GOT3 (cell line): ENCODE results near the gene USP31.

ENCODE experiments used
- DNase-seq: peaks from one replicate; lab custom pipeline; 2025; ENCODE audit warnings: mixed read lengths; lab: John Stamatoyannopoulos, UW

The USP31 gene

GRCh38 chr16:23061669-23062068 lies 87.6 kb downstream of the USP31 start:
- DNase-seq = no peak

GRCh38 chr16:23060458-23061320 lies 88.6 kb downstream of the USP31 start:
- no peak for DNase-seq

DNA sequence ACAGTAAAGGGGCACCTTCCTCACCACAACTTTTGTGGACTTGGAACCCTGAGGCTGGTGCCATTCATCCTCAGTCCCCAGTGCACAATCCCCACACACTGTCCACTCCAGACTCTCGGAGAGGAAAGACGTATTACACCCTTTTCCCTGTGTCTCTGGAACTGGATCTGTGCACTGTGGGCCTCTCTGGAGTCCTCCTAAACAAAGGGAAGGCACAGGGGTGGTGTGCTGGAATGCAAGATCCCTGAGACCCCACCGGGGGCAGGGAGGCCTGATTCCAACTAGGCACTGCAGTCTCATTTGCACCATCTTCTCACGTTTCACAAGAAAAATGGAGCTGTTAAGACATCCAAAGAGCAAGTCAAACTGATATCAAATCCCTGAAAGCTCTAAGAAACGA lies 89.8 kb downstream of the USP31 start:
- DNase-seq = no peak

DNA sequence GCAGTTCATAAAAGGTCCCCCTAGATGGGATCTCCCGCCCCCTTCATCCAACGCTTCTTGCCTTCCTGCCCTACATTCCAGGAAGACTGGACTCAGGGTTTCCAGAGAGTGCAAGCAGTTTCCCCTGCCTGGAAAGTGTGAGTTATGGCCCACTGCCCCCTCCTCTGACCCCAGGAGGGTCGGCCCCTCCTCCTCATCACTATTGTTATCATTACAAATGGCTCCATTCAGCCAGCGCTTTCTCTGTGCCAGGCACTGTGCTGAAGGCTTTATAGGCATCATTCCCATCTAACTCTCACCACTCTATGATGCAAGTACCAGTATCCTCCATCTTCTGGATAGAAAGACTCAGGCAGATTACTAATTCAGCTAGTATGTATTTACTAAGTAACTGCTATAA lies 90.7 kb downstream of the USP31 start:
- DNase-seq = no peak

DNA sequence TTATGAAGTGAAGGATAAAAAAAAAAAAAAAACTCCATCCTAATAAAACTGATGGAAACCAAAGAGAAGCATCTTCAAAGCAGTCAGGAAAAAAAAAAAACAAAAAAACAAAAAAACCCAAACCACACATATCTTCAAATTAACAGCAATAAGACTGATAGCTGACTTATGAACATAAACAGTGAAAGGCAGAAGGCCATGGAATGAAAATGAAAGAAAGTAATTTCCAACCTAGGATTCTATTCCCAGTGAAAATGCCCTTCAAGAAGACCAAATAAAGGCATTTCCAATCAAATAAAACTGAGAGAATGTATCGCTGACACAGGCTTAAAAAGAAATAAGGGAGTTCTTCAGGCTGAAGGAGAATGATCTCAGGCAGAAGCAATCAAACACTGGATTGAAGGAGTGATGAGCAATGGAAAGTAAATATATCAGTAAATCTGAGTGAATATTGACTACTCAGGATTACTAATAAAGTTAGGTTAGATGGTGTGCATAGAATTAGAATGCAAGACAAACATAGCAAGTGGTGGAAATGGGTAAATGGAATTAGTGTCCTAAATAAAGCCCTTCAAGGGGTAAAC lies 92.1 kb downstream of the USP31 start:
- no peak for DNase-seq

- no peak for DNase-seq
These were observed 93.8 kb downstream of the USP31 start for GRCh38 chr16:23055481-23055880.

DNA sequence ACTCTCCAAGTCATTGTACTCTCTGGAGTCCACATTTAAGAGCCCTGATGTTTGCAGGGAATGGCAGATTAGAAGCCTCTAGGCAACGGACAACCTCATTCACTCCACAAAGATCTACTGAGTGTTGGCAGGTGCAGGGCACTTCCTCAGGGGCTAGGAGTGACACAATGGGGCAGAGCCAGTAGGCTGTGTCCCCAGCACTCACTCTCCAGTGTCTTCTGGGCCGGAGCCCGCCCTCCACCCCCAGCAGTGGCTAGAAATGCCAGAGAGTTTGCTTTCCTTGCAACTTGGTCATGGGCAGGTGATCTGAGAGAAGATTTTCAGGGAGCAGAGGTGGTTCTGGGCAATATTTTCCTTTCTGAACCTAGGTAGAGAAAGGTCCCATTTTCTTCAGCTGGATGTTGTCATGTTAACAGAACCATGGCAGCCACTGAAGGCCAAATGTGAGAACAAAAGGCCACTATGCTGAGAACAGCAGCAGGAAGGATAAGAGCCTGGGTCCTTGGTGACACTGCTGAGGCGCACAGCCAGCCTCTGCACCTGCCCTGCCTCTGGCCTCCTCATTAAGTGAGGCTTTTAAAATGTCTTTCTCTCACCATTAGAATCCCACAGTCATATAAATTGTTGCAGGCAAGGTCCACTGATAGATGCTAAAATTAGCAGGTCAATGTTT lies 96.2 kb downstream of the USP31 start:
- no peak for DNase-seq

DNA sequence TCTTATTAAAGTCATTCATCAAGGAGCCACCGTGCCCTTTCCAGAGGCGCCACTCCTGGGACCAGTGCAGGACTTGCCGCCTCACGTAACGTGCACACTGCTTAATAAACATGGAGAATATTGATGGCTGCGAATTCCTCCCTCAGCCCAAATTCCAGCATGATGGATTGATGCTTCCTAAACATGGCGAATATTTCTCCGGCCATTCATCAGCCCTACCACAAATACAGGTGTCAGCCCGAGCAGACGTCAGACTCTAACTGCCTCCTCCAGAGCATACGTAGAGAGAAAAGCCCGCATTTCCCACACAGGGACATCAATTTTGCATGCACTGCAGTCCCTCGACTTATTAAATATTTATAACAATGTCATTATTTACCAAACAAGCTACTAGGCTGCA lies 97.0 kb downstream of the USP31 start:
- no peak for DNase-seq

- DNase-seq = no peak
These were observed 97.7 kb downstream of the USP31 start for GRCh38 chr16:23051587-23051986.

DNA sequence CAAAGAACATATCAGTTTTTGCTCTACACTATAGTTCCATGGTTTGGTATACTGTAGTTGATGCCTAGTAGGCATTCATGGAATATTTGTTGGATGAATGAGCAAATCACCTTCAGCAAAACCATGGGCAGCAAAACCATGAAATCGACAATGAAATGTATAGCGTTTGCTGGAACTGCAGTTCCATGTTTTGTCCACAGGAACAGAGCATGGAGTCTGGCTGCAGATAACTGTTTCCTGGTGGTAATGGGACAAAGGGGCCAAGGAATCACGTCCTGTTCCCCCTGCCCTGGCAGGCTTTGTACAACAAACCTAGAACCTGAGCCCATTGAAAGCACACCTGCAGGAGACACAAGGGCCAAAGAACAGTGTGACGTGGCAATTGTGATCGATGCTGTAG lies 101.1 kb downstream of the USP31 start:
- no peak for DNase-seq

DNA sequence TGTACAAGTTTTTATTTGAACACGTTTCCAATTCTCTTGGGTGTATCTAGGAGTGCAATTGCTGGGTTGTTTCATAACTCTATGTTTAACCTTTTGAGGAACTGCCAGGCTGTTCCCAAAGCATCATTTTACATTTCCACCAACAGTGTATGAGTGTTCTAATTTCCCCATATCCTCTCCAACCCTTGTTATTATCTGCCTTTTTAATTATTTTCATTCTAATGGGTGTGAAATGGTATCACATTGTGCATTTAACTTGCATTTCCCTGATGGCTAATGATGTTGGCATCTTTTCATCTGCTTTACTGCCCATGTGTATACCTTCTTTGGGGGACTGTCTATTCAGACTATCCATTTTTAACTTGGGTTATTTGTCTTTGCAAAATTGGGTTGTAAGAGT lies 104.2 kb downstream of the USP31 start:
- no peak for DNase-seq

DNA sequence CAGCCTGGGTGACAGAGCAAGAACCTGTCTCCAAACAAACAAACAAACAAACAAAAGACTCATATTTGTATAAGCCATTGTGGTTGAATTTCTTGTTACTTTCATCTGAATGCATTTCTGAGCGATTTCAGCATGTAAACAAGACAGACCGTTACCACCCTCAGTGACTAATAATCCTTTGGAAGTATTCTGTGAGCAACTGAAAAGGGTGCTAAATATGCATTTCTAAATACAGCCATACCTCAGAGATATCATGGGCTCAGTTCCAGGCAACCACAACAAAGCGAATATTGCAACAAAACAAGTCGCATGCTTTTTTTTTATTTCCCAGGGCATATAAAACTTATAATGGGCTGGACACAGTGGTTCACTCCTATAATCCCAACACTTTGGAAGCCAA lies 109.0 kb downstream of the USP31 start:
- no peak for DNase-seq

DNA sequence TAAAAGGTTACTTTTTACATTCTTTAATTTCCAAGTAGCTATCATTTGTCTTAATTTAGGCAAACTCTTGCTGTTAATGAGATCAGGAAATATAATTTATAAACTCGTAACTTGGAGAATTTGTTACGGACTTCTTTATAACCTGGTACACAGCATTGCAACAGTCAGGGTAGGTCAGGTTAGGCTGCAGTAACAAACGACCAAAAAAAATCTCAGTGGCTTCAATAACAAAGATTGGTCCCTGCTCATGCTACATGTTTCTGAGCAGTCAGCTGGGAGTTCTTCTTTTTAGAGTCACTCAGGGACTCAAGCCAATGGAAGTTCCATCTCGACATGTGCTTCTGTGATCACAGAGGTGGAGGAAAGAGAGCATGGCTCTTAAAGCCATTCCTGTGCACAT lies 110.1 kb downstream of the USP31 start:
- no peak for DNase-seq

- no peak for DNase-seq
These were observed 114.0 kb downstream of the USP31 start for GRCh38 chr16:23035240-23035639.

DNA sequence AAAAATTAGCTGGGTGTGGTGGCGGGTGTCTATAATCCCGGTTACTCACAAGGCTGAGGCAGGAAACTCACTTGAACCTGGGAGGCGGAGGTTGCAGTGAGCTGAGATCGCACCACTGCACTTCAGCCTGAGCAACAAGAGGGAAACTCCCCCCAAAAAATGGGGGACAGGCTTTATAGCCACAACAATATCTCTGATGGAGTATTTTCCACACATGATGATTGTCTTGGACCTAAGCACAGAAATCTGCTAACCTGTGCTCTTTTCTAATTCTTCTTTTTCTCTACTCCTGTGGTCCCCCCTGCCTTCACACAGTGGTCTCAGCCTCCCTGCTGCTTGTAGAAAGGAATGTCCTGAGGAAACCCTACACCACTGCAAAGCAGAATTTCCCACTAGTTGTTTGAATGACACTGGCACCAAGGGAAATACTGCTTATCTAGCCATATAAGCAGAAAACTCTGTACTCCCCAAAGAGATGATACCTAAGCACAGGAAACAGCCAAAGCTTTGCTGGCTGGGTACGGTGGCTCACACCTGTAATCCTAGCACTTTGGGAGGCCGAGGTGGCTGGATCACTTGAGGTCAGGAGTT lies 117.6 kb downstream of the USP31 start:
- DNase-seq = no peak

- no peak for DNase-seq
These were observed 119.4 kb downstream of the USP31 start for GRCh38 chr16:23029733-23030420.

GRCh38 chr16:23027386-23027785 lies 121.9 kb downstream of the USP31 start:
- DNase-seq = no peak

DNA sequence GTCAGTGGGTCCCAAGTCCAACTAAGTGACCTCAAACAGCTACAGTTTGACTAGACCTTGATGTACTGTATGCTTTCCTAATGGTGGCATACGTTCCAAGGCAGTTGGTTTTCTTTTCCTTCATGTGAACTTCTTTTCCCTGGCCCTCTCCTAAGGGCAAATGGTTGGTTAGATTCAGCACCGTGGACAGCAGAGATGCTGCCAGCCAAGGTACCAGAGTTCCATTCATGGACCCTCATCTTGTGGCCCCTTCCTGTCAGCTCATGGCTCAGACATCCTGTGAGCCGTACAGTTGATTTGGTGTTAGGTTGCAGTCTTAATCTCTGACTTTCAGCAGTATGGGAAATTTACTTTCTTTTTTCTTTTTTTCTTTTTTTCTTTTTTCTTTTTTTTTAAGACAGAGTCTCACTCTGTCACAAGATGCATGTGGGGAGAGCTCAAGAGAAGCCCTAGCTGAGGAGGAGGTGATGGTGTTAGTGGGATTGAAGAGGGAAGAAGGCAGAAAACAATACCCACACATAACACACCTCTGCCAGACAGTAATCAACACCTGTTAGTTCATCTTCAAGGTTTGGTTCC lies 122.4 kb downstream of the USP31 start:
- no peak for DNase-seq

- DNase-seq = no peak
These were observed 123.5 kb downstream of the USP31 start for GRCh38 chr16:23025692-23026307.

GRCh38 chr16:23024044-23024443 lies 125.2 kb downstream of the USP31 start:
- no peak for DNase-seq

GRCh38 chr16:23020084-23020483 lies 129.2 kb downstream of the USP31 start:
- no peak for DNase-seq
